Fibroblast of mammary gland (primary cell): ENCODE measurements around the gene INSL4.

Source experiments
- DNase-seq: peaks from one replicate; pipeline ENCODE4 v3.0.0-alpha.2; 2010; ENCODE audit warnings: low read depth
- H3K4me3 ChIP-seq: 2 replicates; pipeline ENCODE4 v1.5.1; 2011; ENCODE audit warnings: low read depth, mild to moderate bottlenecking, low read length, moderate library complexity; ENCODE audit not compliant: control insufficient read depth
- TF ChIP-seq, protein P1 (sequence below): conservative IDR thresholded peaks from 2 replicates; pipeline ENCODE4 v1.5.1; 2011; ENCODE audit warnings: low read depth, low read length, inconsistent platforms; ENCODE audit not compliant: control insufficient read depth, insufficient read depth

Gene INSL4

DNA sequence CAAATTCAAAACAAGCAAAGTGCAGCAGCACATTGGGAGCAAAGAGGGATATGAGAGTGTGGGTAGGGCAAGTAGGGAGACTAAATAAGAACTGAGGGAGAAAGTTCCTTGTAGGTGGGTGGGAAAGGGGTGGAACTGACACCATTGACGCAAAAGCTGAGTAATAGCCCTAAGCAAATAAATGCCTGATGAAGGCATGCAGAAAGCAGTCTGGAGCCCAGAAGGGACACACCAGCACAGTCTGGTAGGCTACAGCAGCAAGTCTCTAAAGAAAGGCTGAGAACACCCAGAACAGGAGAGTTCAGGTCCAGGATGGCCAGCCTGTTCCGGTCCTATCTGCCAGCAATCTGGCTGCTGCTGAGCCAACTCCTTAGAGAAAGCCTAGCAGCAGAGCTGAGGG is at the start of gene INSL4:
Gene INSL4, plus strand, starts transcription at position 208 of the 400 bp plus-strand sequence. Its CDS starts 105 bp downstream, at position 313.
- TF ChIP-seq, protein P1, sequence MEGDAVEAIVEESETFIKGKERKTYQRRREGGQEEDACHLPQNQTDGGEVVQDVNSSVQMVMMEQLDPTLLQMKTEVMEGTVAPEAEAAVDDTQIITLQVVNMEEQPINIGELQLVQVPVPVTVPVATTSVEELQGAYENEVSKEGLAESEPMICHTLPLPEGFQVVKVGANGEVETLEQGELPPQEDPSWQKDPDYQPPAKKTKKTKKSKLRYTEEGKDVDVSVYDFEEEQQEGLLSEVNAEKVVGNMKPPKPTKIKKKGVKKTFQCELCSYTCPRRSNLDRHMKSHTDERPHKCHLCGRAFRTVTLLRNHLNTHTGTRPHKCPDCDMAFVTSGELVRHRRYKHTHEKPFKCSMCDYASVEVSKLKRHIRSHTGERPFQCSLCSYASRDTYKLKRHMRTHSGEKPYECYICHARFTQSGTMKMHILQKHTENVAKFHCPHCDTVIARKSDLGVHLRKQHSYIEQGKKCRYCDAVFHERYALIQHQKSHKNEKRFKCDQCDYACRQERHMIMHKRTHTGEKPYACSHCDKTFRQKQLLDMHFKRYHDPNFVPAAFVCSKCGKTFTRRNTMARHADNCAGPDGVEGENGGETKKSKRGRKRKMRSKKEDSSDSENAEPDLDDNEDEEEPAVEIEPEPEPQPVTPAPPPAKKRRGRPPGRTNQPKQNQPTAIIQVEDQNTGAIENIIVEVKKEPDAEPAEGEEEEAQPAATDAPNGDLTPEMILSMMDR, result no peak
- peak; percentile 36 for DNase-seq
- no peak within 1 kb of the TSS for H3K4me3 ChIP-seq

DNA sequence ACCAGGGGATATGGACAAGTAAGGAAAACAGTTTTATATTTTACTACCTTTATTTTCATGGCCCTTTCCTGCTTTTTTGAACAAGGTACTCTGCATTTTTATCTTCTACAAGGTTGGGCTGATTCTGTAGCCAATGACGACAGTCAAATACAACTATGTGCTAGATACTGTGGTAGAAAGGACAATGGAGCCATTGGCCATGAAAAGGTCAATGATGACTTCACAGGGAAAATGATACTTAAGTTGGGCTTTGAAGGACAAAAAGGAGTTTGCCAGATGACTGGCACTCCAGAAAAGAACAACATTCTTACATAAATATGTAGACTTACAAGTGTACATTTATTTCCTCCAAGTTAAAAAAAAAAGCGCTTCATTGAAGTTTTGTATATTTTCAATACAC is 46.4 kb upstream of the INSL4 start:
- H3K4me3 ChIP-seq, result no peak overlapping the region
- TF ChIP-seq, protein P1, result no peak
- no peak for DNase-seq

DNA sequence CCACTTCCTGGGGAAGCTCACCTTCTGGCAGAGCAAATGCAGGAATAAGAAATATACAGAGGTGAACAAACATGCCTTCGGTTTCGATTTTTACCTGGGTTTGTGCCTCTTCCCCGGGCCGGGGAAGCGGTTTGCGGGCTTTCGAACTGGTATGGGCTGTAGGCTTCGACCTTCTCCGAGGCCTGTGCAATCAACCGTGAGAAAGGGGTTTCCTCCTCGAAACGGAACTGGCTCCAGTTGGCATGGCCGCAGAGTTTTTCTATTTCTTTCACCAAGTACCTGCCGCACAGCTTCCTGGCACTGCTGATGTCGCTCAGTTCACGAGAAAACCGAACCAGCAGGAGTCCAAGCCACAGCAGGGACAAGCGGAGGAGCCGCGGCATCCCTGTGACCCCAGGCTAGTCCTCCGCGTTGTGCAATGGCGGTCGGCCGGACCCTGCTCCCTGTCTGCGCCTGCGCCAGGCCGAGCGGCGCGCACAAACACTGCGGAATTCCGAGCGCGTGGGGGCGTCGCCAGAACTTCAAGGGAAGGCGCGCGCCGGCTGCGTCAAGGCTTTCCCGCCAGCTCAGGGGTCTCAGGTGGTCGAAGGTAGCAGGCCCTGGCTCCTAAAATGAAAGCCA is 45.9 kb upstream of the INSL4 start, which contains the start of gene INSL6:
Gene INSL6, minus strand, starts transcription at position 420 of the 621 bp plus-strand sequence. Its CDS starts 37 bp downstream, at position 383.
- no peak within 1 kb of the TSS for H3K4me3 ChIP-seq
- DNase-seq, result no peak
- TF ChIP-seq, protein P1, result no peak

DNA sequence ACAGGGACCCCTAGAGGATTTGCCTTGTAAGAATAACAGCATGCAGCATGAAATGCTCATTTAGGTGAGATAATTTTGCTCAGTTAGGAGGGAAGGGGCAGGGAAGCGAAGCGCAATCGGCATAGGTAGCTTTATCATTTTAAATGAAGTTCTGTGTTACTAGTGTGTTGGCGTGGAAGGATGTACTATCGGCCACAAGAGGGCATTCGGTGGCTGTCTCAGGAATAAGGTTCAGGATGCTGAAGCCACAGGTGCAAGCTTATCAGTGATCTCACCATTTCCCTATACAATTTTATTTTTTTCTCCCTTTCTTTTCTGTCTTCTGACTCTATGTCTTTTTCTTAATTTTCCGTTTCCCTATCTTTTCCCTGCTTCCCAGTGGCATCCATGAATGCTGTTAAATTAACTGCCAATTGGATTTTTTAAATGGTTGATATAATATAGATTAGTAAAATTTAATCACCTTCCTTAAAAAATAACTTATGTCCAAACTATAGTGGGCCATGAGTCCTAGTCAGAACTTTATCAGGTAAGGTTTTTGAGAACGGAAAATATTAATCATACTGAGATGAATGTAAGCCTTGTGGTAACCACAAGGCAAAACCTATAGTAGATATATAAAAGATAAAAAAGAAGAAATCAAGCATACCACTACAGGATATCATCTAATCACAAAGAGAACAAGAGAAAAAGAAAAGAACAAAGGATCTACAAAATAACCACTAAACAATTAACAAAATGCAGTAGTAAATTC is 44.6 kb upstream of the INSL4 start:
- no peak overlapping the region for H3K4me3 ChIP-seq
- TF ChIP-seq, protein P1, result peak; percentile 83
- DNase-seq, result peak; percentile 67

DNA sequence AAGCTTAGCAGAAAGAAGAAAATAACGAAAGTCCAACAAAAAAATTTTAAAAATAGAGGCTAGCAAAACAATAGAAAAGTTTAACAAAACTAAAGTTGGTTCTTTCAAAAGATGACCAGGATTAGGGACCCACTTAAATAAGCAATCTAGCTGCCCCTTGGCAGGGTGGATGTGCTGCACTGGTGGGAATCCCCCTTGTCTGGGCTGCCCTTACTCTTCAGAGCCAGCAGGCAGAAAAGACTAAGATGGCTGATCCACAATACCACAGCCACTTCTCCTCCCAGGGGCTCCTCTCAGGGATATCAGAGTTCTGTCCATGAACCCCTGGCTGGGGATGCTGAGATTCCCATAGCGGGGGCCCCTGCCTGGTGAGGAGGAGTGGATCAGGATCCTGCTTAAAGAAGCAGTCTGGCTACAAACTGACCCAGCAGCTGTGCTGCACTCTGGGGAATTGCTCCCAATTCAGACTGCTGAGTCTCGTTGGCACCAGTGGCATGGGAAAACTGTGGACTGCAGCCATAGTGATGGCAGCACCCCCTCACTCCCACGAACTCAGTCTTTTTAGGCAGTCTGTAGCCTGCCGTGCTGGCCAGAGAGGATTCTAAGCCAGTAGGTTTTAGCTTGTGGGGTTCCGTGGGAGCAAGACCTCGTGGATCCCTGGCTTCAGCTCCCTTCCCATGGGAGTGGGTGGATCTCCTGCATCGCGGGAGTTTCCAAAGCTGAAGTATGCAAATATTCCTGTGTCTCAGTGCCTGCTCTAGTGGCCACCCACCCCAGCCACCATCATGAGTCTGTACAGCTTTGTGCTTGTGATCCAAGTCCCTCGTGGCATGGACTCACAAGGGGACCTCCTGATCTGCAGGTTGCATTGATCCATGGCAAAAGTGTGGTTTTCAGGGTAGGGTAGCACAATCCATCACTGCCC is 42.9 kb upstream of the INSL4 start:
- DNase-seq, result no peak
- TF ChIP-seq, protein P1, result no peak
- H3K4me3 ChIP-seq, result no peak overlapping the region

DNA sequence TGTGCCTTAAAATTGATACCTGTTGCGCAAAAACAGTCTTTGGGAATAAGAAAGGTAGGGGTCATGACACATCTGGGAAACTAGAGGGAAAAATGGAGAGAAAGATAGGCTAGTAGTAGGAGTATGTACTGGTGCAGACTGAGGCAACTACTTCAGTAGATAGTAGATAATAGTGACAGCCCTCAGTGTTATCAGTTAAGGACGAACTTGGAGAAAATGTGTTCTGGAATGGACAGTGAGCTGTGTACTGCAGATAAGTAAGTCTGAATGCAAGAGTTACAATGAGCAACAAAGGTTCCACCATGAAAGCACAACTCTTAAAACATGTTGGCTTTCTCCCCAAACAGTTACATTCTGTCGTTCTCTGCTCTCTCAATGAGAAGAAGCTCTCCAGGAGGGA is 39.2 kb upstream of the INSL4 start:
- no peak overlapping the region for H3K4me3 ChIP-seq
- TF ChIP-seq, protein P1, result no peak

More for the DNA sequence above, 39.2 kb upstream of the INSL4 start:
- DNase-seq, result no peak
